WI38 (cell line): ENCODE data around the gene F10.
A peak's percentile ranks its signal among the peaks of the same experiment; 100 is the strongest.

ENCODE experiments used
- H3K4me3 ChIP-seq: 2 replicates; pipeline ENCODE4 v1.5.1; 2011; ENCODE audit warnings: low read depth, mild to moderate bottlenecking, control low read depth, low read length
- CTCF ChIP-seq: IDR thresholded peaks from 2 replicates; pipeline ENCODE4 v1.5.1; 2012; ENCODE audit warnings: low read depth, mild to moderate bottlenecking, control low read depth, low read length

Gene F10

GRCh38 chr13:113186061-113186900 is 63.7 kb downstream of the F10 start:
- TF ChIP-seq CTCF: no peak
- peak overlapping the region; percentile 42 for H3K4me3 ChIP-seq

- peak overlapping the region; percentile 42 for H3K4me3 ChIP-seq
- no peak for TF ChIP-seq CTCF
Observed at GRCh38 chr13:113187263-113187669, 64.7 kb downstream of the F10 start.

- no peak overlapping the region for H3K4me3 ChIP-seq
Observed at GRCh38 chr13:113187883-113188665, 65.5 kb downstream of the F10 start.

GRCh38 chr13:113190181-113190580 is 67.6 kb downstream of the F10 start:
- H3K4me3 ChIP-seq: no peak overlapping the region

More at GRCh38 chr13:113187883-113188665, 65.5 kb downstream of the F10 start:
- TF ChIP-seq CTCF: no peak

GRCh38 chr13:113192279-113192678 is 69.7 kb downstream of the F10 start:
- TF ChIP-seq CTCF: no peak
- no peak overlapping the region for H3K4me3 ChIP-seq

More at GRCh38 chr13:113190181-113190580, 67.6 kb downstream of the F10 start:
- no peak for TF ChIP-seq CTCF

- H3K4me3 ChIP-seq: no peak overlapping the region
- TF ChIP-seq CTCF: no peak
Observed at GRCh38 chr13:113192902-113193301, 70.3 kb downstream of the F10 start.

- H3K4me3 ChIP-seq: no peak overlapping the region
- TF ChIP-seq CTCF: no peak
Observed at GRCh38 chr13:113195360-113195759, 72.8 kb downstream of the F10 start.
